GM15510 (cell line): ENCODE results near the gene MAPK1.

Experiments used
- POLR2A ChIP-seq: IDR thresholded peaks from 3 replicates; pipeline ENCODE4 v1.6.1; 2011; ENCODE audit warnings: borderline replicate concordance; ENCODE audit not compliant: insufficient read length; ENCODE audit errors: extremely low read depth

The MAPK1 gene

GRCh38 chr22:21828268-21828638 lies 39.2 kb downstream of the MAPK1 start:
- no peak for TF ChIP-seq POLR2A

GRCh38 chr22:21827628-21828267 lies 39.7 kb downstream of the MAPK1 start:
- TF ChIP-seq POLR2A, result no peak

GRCh38 chr22:21826204-21826603 lies 41.2 kb downstream of the MAPK1 start:
- TF ChIP-seq POLR2A, result no peak

- TF ChIP-seq POLR2A, result no peak
Measured at GRCh38 chr22:21824445-21824912, 43.0 kb downstream of the MAPK1 start.

- TF ChIP-seq POLR2A, result no peak
Measured at GRCh38 chr22:21823740-21824444, 43.6 kb downstream of the MAPK1 start.

GRCh38 chr22:21819183-21819770 lies 48.2 kb downstream of the MAPK1 start:
- no peak for TF ChIP-seq POLR2A

- TF ChIP-seq POLR2A, result no peak
Measured at GRCh38 chr22:21818487-21819182, 48.8 kb downstream of the MAPK1 start.

GRCh38 chr22:21816787-21817496 lies 50.5 kb downstream of the MAPK1 start:
- TF ChIP-seq POLR2A, result no peak

- no peak for TF ChIP-seq POLR2A
Measured at GRCh38 chr22:21816472-21816786, 51.0 kb downstream of the MAPK1 start.

GRCh38 chr22:21815958-21816357 lies 51.5 kb downstream of the MAPK1 start:
- no peak for TF ChIP-seq POLR2A

- TF ChIP-seq POLR2A, result no peak
Measured at GRCh38 chr22:21815357-21815756, 52.1 kb downstream of the MAPK1 start.

- no peak for TF ChIP-seq POLR2A
Measured at GRCh38 chr22:21811982-21812381, 55.5 kb downstream of the MAPK1 start.

- no peak for TF ChIP-seq POLR2A
Measured at GRCh38 chr22:21807544-21808529, 59.6 kb downstream of the MAPK1 start.

- TF ChIP-seq POLR2A, result no peak
Measured at GRCh38 chr22:21803811-21804249, 63.6 kb downstream of the MAPK1 start.
